Measurements from ENCODE around the gene HOMER2.
"Not testable (repeated sequence)": the region's sequence is repeated elsewhere in the genome, so short reads cannot be mapped to it uniquely, and the experiment has no call there.

HOMER2 gene

GRCh38 chr15:82952158-82953081, at the start of gene HOMER2:
TSS of gene HOMER2 (minus strand) at chr15:82952720. CDS start at chr15:82952535, 185 bp downstream.
- no peak for DNase-seq

DNA sequence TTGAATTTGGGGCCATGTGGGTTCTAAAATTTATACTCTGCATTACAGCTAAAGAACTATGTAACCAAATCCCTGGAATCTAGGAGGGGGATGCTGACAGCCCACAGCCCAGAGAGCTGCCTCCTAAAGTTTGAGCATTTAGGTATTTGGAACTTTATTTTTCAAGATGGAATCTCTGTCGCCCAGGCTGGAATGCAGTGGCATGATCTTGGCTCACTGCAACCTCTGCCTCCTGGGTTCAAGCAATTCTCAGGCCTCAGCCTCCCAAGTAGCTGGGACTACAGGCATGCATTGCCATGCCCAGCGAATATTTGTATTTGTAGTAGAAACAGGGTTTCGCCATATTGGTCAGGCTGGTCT, 48.1 kb upstream of the HOMER2 start:
- not testable (repeated sequence) for DNase-seq

DNA sequence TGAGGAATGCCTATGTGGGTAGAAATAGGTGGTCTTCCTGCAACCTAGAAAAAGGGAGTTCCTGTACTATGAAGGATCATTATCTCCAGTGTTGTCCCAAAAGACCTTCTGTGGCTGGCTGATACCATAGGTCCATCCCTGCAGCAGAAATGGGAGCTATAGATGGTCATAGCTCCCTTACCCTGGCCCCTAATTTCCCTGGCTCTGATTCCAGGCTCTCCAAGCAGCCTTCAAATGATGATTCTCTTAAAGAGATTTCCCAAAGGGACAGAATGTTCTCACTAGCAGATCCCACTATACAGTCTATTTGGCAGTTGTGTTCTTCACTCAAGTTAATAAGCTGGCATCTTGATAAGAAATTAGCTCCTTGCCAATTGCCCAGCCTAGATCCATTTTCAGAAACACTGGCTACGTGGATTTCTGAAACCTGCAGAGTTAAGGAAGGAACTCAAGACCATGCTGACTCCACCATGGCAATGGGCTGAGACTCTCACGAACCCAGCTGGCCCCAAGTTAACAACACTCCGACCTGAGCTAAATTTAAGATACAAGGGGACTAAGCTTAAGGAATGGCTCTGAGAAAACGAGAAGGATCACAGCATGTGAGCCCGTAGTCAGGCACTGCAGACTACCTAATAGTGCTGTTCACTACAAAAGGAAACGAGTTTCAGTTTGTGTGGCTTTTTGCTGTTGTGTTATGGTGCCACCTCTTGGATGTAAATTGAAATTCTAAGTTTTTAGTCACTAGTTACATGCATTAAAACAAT, 47.6 kb upstream of the HOMER2 start:
- DNase-seq, result peak; percentile 19

DNA sequence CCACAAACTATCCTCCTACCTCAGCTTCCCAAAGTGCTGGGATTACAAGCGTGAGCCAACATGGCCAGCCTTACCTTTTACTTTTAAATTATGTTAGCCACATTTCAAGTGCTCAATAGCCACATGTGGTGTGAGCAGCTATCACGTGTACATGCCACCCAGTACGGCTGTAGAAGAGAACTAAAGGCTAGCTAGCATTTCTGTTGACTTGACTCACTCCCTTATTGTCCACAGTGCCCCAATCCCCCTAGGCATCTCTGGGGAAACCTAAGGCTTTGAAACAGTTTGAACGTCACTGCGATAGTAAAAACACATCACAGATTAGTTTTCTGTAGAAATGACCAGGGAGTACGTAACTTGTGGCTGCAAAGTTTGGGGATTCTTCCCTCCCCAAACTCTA, 46.9 kb upstream of the HOMER2 start:
- no peak for DNase-seq

DNA sequence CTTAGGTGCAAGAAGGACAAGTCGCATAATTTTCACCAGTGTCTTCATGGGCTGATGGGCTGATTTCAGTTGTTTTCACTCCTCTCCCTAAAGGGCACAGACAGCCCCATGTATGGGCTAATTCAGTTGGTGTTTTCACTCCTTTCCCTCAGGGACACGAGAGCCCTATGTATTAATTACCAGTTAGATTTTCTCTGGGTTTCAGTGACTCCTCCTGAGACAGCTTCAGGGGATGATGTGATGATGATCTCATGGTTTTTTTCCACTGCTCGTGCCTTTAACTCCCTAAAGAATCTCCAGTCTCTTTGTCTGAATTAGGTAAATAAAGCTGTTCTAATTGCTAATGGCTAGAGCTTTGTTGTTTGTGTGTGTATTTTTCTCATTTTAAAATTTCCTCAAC, 43.4 kb upstream of the HOMER2 start:
- DNase-seq, result no peak

DNA sequence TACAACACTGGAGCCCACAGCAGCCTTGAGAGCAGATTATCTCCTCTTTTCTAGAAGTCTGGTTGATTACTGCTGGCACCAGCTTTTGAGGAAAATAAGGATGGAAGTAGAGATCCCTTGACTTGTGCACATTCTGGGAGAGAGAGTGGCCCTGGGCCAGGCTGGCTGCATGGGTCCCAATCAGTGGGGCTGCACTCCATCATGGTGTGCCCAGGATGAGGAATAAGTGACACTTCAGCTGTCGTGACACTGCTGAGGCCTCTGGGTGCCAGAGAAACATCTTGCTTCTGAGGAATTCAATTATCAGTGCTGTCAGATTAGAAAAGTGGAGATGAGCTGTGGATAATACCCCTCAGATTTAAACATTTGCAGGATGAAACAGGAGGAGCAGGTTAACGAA, 42.6 kb upstream of the HOMER2 start:
- DNase-seq, result no peak

DNA sequence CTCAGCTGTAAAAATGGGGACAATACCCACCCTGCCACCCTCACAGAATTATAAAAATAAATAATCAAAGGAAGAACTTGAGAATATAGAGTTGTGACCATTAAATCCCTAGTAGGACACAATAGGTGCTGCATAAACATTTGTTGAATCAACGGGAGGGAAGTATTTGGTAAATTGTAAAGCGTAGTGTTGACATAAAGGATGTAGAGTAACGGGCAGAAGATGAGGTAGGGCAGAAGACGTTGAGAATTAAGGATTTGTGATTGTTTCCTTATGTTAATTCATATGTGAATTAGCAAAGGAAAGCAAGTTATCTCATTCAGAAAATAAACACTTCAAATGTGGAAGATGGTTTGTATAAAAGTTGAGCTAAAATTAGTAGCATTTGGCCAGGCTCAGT, 40.6 kb upstream of the HOMER2 start:
- no peak for DNase-seq

DNA sequence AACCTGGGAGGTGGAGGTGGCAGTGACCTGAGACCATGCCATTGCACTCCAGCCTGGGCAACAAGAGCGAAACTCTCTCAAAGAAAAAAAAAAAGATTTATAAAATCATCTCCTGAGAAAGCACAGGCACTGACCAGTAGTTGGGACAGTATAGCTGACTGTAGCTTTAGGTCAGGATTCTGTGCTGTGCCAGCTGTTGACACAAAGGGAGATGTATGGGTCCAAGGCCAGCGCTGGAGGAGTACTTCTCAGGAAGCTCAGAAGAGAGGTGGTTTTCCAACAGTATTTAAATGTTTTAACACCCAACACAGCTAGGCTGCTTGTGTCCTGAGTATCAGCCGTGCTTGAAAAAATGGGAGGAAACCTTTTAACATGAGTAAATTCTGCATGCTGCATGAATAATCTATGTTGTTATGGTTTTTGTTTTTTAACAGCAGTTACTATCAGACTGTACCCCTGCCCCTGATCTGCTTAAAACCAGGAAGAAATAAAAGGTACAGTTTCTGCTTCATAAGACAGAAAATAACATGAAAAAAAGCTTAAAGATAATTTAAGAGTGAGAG, 40.0 kb upstream of the HOMER2 start:
- no peak for DNase-seq

DNA sequence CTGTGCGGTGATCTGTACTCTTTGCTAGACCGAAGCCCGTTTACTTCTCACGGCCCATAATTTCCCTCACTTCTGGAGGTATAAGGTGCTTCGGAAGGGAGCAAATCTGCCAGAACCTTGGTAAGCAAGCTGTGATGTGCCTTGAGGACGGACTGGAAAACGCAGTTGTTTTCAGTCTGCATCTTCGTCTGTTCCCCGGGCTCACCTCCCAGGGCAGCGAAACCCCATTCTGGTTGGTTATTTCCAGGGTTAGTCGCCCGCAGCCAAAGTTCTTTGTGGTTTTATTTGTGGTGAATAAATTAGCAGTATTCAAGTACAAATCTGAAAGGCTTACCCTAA, 33.9 kb upstream of the HOMER2 start:
- no peak for DNase-seq

- DNase-seq, result peak; percentile 93
Measured at GRCh38 chr15:82985688-82986441, 33.3 kb upstream of the HOMER2 start, which contains the start of gene RAMAC. TSS of gene RAMAC (plus strand) at chr15:82986210. CDS start at chr15:82989019, 2,809 bp downstream.

- no peak for DNase-seq
Measured at GRCh38 chr15:82980981-82981380, 28.5 kb upstream of the HOMER2 start.

GRCh38 chr15:82979726-82980125, 27.2 kb upstream of the HOMER2 start:
- DNase-seq, result no peak

GRCh38 chr15:82978438-82978837, 25.9 kb upstream of the HOMER2 start:
- DNase-seq, result no peak

DNA sequence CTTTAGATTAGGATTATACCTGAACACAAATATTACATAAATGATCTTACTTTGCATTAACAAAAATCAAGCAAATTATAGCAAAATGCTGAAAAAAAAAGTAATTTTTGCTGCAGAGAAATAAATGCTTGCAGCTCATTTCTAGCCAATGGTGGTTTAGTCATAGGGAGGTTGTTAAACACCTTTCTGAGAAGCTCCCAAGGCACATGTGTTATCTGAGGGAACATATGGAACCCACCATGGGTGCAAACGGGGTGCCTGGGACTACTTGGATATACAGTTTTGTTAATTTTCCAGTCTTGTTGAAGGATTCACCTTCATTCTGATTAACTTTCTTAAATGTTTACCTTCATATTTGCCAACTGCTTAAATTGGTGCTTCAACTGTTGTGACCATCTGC, 24.6 kb upstream of the HOMER2 start:
- DNase-seq, result no peak

DNA sequence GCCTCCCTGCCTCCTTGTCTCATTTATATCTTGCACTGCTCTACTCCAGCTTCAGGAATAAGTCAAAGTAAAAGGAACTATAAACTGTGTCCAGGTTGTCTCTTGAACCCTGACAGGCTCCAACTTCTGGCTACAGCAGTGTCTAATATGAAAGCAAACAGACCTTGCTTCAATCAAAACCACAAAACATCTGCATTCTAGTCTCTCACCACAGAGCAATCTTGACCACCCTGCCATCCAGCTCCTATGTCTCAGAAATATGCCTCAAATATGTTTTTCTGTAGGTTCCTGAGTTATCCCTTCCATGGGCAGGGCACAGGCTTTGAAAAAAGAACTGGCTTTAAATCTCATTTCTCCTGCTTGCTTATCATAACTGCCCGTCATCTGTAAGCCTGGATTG, 20.5 kb upstream of the HOMER2 start:
- no peak for DNase-seq

DNA sequence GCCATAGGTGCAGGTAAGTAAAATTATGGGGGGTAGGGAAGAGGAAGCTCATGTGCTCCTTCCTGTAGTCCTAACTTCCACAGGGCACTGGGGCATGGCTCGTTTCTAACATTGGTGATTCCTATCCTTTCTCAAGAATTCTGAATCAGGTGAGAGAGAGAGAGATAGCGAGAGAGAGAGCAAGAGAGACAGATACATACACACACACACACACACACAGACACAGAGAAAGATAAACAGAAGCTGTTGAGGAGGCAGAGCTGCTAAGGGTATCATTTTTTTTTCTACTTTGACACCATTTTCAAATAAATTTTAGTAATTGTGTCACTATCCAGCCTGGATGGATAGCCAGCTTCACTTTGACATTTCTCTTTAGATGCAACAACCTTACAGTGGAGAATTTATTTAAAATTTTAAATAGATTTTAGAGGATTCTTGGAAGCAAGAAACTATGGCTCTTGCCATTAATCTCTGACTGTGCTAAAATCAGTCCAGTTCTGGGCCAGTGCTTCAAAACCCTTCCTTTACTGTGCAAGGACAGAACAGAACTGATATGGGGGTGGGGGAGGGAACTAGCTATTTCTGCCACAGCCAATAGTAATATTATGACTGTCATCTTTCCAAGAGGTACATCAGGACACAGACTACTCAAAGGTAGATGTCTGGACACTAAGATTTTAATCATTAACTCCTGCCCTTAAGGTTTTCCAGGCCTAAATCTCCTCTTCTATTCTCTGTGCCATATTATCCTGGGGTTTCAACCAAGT, 18.9 kb upstream of the HOMER2 start:
- no peak for DNase-seq

GRCh38 chr15:82970696-82971095, 18.2 kb upstream of the HOMER2 start:
- no peak for DNase-seq

GRCh38 chr15:82970078-82970686, 17.7 kb upstream of the HOMER2 start:
- no peak for DNase-seq

DNA sequence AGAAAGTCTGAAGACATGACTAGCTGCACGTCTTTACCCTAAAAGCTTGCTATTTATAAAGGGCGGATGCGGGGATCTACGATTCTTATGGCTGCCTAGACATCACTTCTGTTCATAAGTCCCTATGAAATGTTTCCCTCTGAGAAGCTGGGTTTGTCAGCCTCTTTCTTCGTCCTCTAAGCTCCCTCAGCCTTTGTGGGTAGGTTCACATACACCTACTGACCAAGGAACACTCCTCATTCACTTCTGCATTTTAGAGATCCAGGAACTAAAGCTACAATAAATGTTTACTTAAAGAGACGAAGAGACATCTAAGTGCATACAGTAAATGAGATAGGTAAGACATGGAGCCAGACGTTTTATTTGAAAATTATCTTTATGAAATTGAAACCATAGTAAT, 16.8 kb upstream of the HOMER2 start:
- no peak for DNase-seq

DNA sequence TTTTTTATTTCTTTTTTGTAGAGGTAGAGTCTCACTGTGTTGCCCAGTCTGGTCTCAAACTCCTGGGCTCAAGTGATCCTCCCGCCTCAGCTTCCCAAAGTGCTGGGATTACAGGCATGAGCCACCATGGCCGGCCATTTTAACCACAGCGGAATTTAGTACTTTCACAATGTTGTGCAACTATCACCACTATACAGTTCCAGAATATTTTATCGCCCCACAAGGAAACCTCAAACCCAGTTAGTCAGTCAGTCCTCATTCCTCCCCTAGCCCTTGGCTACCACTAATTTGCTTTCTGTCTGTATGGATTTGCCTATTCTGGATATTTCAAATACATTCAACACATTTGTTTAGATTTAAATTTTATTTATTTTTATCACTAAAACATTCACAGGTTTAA, 15.5 kb upstream of the HOMER2 start:
- DNase-seq, result no peak

DNA sequence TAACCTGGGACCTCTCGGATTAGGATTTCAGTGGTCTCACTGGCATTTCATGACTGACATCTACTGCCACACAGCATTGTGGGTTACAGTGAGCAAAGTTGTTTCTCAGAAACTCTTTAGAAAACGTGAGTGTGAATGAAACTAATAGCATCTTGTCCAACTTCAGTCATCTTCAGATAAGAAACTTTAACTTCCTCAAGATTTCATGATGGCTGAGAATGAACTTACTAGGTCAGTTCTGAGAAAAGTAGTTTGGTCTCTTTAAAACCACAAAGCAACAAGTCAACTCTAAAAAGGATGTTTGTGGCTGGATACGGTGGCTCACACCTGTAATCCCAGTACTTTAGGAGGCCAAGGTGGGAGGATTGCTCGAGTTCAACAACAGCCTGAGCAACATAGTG, 14.2 kb upstream of the HOMER2 start:
- DNase-seq, result no peak

DNA sequence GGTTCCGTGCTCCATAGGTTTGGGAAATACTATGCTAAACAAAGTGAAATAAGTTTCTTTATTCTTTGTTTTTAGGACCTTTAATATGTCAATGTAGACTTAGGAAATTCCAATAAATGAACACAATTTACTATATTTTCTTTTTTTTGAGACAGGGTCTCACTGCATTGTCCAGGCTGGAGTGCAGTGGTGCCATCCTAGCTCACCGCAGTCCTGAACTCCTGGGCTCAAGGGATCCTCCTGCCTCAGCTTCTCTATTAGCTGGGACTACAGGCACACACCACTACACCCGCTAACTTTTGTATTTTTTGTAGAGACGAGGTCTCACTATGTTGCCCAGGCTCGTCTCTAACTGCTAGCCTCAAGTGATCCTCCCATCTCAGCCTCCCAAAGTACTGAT, 12.4 kb upstream of the HOMER2 start:
- DNase-seq, result no peak
